RWPE2 (cell line): ENCODE measurements around the gene TIMM22.

Experiments used
- ATAC-seq: fragments of 200-7000 bp; cut with Tn5 transposase; 3 replicates; pipeline ENCODE4 v1.9.1; 2021; ENCODE audit warnings: low read depth
- DNase-seq: peaks from one replicate; pipeline ENCODE4 v3.0.0-alpha.2; 2020; ENCODE audit warnings: low spot score
- H3K27ac ChIP-seq: fragments of 450-650 bp; 2 replicates; pipeline ENCODE4 v1.5.1; 2017; ENCODE audit warnings: mild to moderate bottlenecking; ENCODE audit not compliant: poor library complexity, severe bottlenecking
- H3K27me3 ChIP-seq: fragments of 250-450 bp; sonication (Bioruptor Pico); 2 replicates; pipeline ENCODE4 v1.5.1; 2021; ENCODE audit warnings: mild to moderate bottlenecking, moderate library complexity; ENCODE audit not compliant: insufficient read depth, poor library complexity, severe bottlenecking
- H3K36me3 ChIP-seq: fragments of 250-450 bp; sonication (Bioruptor Pico); 2 replicates; pipeline ENCODE4 v1.5.1; 2020; ENCODE audit warnings: low read depth, mild to moderate bottlenecking, moderate library complexity
- H3K4me1 ChIP-seq: fragments of 250-450 bp; sonication (Bioruptor Pico); 2 replicates; pipeline ENCODE4 v1.5.1; 2021; ENCODE audit warnings: mild to moderate bottlenecking, moderate library complexity; ENCODE audit not compliant: insufficient read depth, poor library complexity, severe bottlenecking
- H3K4me3 ChIP-seq: fragments of 250-450 bp; sonication (Bioruptor Pico); 2 replicates; pipeline ENCODE4 v1.5.1; 2021; ENCODE audit warnings: mild to moderate bottlenecking, moderate library complexity; ENCODE audit not compliant: severe bottlenecking
- H3K9me3 ChIP-seq: fragments of 250-450 bp; sonication (Bioruptor Pico); 2 replicates; pipeline ENCODE4 v1.5.1; 2021; ENCODE audit warnings: mild to moderate bottlenecking, moderate library complexity; ENCODE audit not compliant: severe bottlenecking
- CTCF ChIP-seq: fragments of 450-650 bp; IDR thresholded peaks from one replicate; pipeline ENCODE4 v1.5.1; 2017; ENCODE audit warnings: mild to moderate bottlenecking, moderate library complexity; ENCODE audit not compliant: poor library complexity, severe bottlenecking

Gene TIMM22

DNA sequence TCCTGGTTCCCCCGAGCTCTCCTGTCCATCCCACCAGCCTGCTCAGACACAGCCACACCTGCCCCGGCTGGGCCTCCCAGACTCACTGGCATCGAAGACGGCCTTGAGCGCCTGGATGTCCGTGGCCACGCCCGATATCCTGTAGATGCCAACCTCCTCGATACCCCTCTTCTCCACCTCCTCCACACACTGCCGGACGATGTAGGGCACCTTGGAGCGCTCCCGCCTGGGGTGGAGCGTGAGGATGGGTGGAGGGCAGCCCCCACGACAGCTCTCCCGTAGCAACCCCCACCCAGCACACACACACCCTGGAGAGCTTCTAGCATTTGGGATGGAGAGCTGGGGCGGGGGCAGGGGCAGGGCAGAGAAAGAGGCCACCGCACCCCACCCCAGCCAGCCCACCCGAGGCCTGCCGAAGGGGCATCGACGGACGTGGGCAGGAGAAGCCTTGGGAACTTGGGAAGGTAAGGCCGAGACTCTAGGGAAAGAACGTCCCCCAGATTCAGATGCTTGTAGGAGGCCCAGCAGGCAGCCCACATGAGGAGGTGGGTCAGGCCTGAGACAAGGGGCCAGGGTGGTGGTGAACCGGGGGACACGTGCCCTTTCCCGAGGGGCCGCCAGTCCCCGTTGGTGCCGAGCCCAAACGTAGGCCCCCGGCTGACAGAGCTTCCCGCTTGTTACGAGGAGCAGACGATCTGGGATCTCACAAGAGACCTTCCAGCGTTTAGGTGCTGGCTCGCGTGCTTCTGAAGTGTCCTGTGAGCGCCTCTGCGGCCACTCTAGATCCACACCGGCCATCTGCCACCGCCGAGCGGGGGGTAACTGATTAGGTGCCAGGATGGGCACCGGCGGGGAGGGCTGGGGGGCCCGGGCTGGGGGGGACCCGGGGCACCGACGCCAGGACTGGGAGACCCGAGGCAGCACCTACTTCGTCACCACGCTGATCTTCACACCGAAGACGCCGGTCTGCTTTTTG, 15.1 kb downstream of the TIMM22 start:
- ATAC-seq, result no peak
- peaks cover 11% of the 10 kb centered on the region; the same call in 1 of the 2 replicates for H3K36me3 ChIP-seq
- no peak for TF ChIP-seq CTCF
- no peak overlapping the region for H3K4me3 ChIP-seq
- no peaks in the 10 kb centered on the region for H3K27me3 ChIP-seq
- no peaks in the 10 kb centered on the region for H3K4me1 ChIP-seq
- no peaks in the 10 kb centered on the region for H3K9me3 ChIP-seq
- peak; percentile 49 for DNase-seq
- no peak overlapping the region for H3K27ac ChIP-seq

GRCh38 chr17:1012823-1013728, 16.1 kb downstream of the TIMM22 start:
- Histone ChIP-seq H3K4me3 (no peak overlapping the region), H3K36me3 (peaks cover 8% of the 10 kb centered on the region; the same call in 1 of the 2 replicates), H3K9me3 (no peaks in the 10 kb centered on the region), H3K27ac (no peak overlapping the region), H3K27me3 (no peaks in the 10 kb centered on the region), H3K4me1 (no peaks in the 10 kb centered on the region)
- ATAC-seq (no peak), DNase-seq (peak; percentile 27)
- TF ChIP-seq CTCF, result no peak

- Histone ChIP-seq H3K4me3 (no peak overlapping the region), H3K36me3 (peaks cover 8% of the 10 kb centered on the region; the same call in 1 of the 2 replicates), H3K9me3 (no peaks in the 10 kb centered on the region), H3K27me3 (no peaks in the 10 kb centered on the region), H3K4me1 (no peaks in the 10 kb centered on the region), H3K27ac (no peak overlapping the region)
- no peak for DNase-seq
- ATAC-seq, result no peak
- no peak for TF ChIP-seq CTCF
Observed at GRCh38 chr17:1013729-1014090, 16.8 kb downstream of the TIMM22 start.

DNA sequence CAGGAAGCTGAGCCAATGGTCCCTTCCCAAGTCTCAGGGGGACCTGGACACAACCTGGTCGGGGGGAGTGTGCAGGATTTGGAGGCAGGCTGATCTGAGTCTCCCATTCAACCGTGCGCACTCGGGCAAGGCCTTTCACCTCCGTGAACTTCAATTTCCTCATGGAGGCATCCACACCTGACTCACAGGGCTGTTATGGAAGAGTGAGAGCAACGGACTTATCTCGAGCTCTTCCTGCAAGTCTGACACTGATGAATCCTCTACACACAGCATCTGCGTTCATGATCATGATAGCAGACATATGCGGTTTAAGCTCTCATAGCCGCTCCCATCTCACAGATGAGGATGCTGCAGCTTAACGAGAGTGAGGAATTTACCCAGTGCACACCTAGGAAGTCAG, 21.6 kb downstream of the TIMM22 start:
- H3K36me3 ChIP-seq, result no peaks in the 10 kb centered on the region
- no peak overlapping the region for H3K27ac ChIP-seq
- no peaks in the 10 kb centered on the region for H3K4me1 ChIP-seq
- ATAC-seq (no peak), DNase-seq (no peak)
- H3K9me3 ChIP-seq, result no peaks in the 10 kb centered on the region
- no peak for TF ChIP-seq CTCF
- H3K27me3 ChIP-seq, result no peaks in the 10 kb centered on the region
- H3K4me3 ChIP-seq, result no peak overlapping the region
